Stomach (tissue), 4 donors: ENCODE results near the gene PLEKHJ1.
A peak's percentile ranks its signal among the peaks of the same experiment; 100 is the strongest.

Experiments
- CTCF ChIP-seq, 7 experiments: fragments of 450-650 bp in 4 of 7; fragments of 200-600 bp in 3 of 7; sonication (generic) in 3 of 7; IDR thresholded peaks; one replicate each; pipeline ENCODE4 v1.5.1; 2016 to 2019; ENCODE audit warnings: antibody characterized with exemption in 7 of 7, control low read depth in 2 of 7, mild to moderate bottlenecking in 1 of 7
- EP300 ChIP-seq: sonication (generic); formaldehyde crosslinking; IDR thresholded peaks from one replicate; pipeline ENCODE4 v1.6.1; 2017; ENCODE audit warnings: antibody characterized with exemption
- POLR2A ChIP-seq, 4 donors: fragments of 450-650 bp; IDR thresholded peaks; one replicate each; pipeline ENCODE4 v1.6.1; 2016; ENCODE audit warnings: antibody characterized with exemption in 4 of 4, control low read depth in 2 of 4, mild to moderate bottlenecking in 1 of 4, moderate library complexity in 1 of 4
- POLR2AphosphoS5 ChIP-seq, 3 donors: sonication (generic); formaldehyde crosslinking; IDR thresholded peaks; one replicate each; pipeline ENCODE4 v1.6.1; 2016; ENCODE audit warnings: antibody characterized with exemption in 3 of 3

DNA sequence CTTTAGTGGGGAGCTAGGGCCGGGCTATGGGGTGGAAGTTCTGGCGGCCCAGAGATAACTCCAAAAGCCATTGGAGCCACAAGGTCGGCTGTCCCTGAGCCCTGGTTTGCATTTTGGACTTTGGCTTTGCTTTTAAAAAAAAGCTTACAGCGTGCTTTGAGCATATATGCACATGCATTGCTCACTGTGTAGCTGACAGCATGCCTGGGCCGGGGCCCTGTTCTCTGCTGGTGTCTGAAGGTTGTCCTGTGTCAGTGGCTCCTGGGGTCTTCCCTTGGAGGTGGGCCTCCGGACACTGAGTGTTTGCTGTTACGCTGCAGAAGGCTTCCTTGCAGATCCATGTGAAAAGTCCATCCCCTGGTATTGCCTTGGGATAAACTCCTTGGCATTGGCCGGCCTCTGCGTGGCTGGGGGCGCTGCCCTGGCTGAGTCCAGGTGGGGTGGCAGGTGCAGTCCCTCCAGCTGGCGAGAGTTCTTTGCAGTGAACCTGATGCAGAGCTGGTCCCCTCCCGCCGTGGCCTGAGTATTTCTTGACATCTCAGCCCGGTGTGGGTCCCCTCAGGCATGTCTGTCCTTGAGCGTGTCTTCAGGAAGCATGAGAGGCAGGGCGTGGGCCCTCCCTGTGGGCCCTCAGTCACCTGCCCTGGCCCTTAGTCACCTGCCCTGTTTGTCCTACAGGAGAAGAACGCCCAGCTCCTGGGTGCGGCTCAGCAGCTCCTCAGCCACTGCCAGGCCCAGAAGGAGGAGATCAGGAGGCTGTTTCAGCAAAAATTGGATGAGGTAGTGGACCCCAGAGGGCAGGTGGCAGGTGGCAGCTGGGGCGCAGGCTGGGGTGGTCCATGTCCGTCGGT lies 23.0 kb downstream of the PLEKHJ1 start:
- TF ChIP-seq CTCF (IDR thresholded peaks at IDR 0.05) (no peak), POLR2A (IDR thresholded peaks at IDR 0.05) (no peak), POLR2AphosphoS5 (IDR thresholded peaks at IDR 0.05) (peak in 2 of 3 donors; percentile 48 to 67), EP300 (no peak)
